ENCODE results near the gene HMGCS1.

GRCh38 chr5:43286623-43287022, 26.6 kb downstream of the HMGCS1 start:
- no peak for TF ChIP-seq CTCF (conservative IDR thresholded peaks at IDR 0.05)
- TF ChIP-seq ZFX (IDR thresholded peaks at IDR 0.05), result no peak

All from C4-2B (cell line).